GM21423 (cell line): ENCODE data around the gene CDH4.

ENCODE experiments used
- ATAC-seq: cut with Tn5 transposase; IDR thresholded peaks from one replicate; pipeline ENCODE4 v1.9.1; 2021; ENCODE audit warnings: mild to moderate bottlenecking, moderate library complexity; ENCODE audit not compliant: unreplicated experiment

Gene CDH4

GRCh38 chr20:61567204-61567603 is 315.1 kb downstream of the CDH4 start:
- ATAC-seq, result no peak

DNA sequence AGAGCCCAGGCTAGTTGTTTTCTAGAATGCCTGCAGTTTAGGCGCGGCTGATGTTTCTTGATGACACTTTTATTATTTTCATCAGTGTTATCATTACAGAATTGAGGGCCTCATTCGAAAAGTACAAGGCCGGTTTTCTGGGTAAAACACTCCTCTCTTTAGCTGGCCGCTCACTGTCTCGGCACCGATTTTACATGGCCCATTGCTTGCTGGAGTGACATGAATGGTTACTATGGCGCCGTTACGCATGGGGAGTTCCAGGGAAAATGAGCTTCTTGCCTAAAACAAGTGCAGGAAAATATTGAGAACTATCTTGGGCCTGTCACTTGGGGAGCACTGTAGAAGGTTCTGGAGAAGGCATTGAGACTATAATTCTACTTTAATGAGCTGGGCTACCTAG is 317.8 kb downstream of the CDH4 start:
- ATAC-seq, result no peak

- ATAC-seq, result no peak
These were observed 318.7 kb downstream of the CDH4 start for GRCh38 chr20:61570646-61571195.

DNA sequence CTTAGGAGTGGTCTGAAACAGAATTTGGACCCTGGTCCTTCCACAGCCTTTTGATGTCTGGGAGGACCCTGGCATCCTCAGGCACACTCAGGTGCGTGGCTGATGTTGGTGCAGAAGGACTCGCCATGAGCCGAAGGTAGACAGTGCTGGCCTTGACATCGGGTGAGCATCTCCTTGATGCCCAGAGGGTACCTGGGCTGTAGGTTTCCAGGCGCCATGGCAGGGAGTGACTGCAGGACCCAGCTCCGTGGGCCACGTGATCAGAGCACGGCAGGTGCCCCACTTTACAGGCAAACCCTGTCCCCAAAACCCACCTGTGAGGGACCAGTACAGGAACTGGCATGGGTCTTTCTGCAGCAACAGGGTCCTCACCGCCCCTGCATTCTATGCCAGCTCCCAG is 319.2 kb downstream of the CDH4 start:
- ATAC-seq, result no peak

DNA sequence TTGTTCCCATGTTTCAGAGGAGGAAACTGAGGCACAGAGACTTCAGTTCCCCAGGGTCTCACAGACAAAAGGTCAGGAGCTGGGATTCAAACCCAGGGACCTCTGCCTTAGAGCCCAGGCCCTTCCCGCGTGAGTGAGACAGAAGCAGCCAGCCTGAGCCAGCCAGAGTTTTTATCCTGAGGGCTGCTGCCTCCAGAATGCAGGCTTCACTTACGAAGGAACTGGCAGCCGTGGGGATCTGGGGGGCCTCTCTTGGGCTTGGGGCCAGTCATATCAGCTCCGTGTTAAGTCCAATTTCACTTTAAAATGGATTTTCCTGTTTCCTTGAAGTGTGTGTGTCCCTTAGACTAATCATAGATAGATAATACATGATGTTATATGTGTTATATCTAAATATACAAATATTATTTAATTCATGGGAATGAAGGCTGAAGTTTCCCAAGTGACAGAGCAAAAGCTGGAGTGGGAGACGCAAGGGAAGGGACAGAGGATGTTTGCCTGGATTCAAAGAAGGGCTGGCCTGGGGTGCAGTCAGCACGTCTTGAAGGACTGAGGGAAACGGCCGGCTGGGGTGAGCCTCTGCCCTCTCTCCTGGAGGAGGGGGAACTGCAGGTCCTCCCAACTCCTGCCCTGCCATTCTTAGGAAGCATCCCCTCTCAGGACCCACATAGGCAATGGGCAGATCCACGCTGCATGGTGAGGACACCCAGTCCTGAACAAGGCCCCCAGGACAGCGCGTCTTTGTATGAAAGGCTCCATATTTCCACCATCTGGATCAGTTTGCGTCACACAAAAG is 320.1 kb downstream of the CDH4 start:
- no peak for ATAC-seq

DNA sequence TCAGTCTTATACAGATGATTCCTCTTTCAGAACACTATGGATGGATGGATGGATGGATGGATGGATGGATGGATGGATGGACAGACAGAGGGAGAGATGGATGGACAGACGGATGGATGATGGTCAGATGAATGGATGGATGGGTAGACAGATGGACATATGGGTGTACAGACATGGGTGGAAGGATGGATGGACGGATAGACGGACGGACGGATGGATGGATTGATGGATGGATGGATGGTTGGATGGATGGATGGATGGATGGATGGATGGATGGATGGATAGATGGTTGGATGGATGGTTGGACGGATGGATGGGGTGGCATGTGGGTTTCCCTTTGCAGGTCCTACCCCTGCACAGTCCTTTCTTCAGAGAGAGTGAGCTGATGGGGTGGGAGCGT is 320.7 kb downstream of the CDH4 start:
- ATAC-seq, result no peak

DNA sequence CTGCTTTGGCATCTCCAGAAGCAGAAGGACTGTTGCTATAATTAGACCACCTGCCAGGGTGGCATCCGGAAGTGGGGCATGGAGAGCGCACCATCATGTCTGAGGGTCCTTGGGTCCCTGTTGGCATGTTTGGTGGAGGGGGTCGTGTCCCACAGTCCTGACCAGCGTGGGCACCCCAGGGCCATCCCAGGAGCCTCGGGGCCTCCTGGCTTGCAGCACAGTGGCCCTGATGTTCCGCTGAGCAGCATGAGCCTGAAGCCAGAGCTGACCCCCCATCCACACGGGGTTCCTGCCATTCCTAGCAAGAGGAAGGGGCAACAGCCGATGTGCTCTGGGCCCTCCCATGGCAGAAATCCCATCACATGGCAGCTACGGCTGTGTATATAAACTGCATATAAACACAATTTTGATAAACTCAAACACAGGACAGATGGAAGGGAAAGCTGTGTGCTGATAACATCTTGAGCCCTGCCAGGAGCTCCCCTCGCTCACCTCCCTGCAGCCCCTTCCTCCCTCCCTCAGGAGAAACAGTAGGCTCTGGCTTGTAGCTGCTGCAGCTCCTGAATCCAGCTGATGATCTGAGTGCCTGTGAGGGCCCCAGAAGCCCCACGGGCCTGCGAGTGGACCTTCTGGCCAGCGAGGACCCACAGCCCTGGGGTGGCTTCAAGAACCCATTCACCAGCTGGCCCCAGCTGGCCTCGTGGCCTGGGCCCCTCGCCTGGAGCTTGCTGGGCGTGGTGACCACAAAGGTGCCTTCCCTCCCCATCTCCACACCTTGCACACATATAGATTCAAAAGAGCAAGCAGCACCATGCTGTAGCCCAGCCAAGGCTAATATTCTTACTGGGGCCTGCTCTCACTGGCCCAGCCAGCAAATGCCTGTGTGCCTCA is 321.6 kb downstream of the CDH4 start:
- no peak for ATAC-seq

DNA sequence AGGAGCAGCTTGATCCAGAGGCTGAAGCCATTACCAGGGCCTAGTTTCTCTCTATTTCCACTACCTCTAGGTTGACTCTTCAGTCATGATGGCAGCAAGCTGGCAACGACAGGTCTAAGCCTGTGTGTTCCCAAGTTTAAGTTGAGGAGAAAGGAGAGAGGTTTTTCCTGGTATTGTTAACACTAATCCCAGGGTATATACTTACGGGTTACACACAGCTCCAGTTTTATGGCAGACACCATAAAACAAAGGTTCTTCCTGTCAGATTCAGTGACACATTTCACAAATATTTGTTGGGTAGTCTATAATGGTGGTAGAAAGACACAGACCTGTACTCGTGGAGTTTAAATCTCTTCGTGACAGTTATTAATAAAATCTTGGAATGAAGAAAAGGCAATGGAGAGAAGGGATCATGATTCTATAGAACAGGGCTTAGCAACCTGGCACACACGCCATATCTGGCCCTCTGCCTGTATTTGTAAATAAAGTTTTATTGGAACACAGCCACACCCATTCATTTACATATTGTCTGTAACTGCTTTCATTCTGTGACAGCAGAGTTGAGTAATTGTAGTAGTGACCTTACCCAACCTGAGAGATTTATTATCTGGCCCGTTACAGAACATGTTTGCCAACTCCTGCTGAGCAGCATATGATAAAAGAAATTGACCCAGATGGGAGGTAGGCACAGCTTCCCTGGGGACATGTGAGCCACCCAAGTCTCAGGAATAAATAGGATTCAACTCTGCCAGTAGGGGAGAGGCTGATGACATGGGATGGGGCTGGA is 323.3 kb downstream of the CDH4 start:
- no peak for ATAC-seq

- no peak for ATAC-seq
These were observed 324.3 kb downstream of the CDH4 start for GRCh38 chr20:61576372-61576771.

DNA sequence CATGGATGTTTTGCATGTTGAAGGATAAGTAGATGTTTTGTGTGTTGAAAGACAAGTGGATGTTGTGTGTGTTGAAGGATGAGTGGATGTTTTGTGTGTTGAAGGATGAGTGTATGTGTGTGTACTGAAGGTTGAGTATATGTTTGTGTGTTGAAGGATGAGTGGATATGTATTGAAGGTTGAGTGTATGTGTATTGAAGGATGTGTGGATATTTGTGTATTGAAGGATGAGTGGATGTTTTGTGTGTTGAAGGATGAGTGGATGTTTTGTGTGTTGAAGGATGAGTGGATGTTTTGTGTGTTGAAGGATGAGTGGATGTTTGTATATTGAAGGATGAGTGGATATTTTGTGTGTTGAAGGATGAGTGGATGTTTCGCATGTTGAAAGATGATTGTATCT is 325.0 kb downstream of the CDH4 start:
- no peak for ATAC-seq

GRCh38 chr20:61579908-61580307 is 327.8 kb downstream of the CDH4 start:
- ATAC-seq, result no peak

DNA sequence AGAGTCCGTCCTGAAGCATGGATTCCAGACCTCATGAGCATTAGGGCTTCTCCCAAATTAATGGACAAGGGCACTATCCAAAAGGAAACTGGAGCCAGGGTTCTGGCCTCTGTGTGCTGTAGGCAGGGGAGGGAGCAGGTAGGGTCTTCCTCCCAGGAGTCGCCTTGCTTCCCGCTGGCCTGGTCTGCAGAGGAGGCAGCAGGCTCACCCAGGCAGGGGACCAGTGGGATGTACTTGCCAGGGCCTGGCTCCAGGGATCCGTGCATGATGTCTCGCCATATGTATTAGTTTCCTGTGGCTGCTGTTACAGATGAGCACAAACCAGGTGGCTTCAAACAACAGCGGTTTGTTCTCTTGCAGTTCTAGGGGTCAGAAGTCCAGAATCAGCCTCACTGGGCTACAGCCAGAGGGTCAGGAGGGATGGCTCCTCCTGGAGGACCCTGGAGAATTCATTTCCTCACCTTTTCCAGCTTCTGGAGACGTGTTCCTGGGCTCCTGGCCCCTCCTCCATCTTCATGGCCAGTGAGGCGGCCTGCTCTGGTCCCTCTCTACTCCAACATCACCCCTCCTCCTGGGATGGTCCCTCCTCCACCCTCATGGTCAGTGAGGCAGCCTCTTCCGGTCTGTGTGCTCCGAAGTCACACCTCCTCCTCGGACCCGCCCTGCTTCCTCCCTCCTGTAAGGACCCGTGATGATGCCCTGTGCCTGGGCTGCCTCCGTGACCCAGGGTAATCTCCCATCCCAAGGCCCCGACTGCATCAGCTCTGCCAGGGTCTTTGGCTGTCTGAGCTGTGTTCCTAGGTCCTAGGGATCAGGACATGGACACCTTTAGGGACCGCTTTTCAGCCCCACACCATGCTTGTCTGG is 329.1 kb downstream of the CDH4 start:
- ATAC-seq, result no peak

GRCh38 chr20:61581825-61582188 is 329.7 kb downstream of the CDH4 start:
- ATAC-seq, result no peak

- ATAC-seq, result no peak
These were observed 330.3 kb downstream of the CDH4 start for GRCh38 chr20:61582196-61582923.

GRCh38 chr20:61583356-61583755 is 331.3 kb downstream of the CDH4 start:
- no peak for ATAC-seq

GRCh38 chr20:61584851-61585250 is 332.8 kb downstream of the CDH4 start:
- no peak for ATAC-seq

DNA sequence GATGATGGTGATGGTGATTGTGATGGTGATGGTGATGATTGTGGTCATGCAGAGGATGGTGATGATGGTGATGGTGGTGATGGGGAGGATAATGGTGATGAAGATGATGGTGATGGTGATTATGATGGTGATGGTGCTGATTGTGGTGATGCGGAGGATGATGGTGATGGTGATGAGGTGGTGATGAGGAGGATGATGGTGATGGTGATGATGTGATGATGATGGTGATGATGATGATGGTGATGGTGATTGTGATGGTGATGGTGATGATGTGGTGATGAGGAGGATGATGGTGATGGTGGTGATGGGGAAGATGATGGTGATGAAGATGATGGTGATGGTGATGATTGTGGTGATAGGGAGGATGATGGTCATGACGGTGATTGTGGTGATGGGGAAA is 333.7 kb downstream of the CDH4 start:
- ATAC-seq, result no peak

GRCh38 chr20:61587036-61587435 is 335.0 kb downstream of the CDH4 start:
- ATAC-seq, result no peak

GRCh38 chr20:61587681-61588289 is 335.7 kb downstream of the CDH4 start:
- ATAC-seq, result no peak
